K562 (cell line): Measurements from ENCODE around the gene ERO1B. TPM values are rescaled to one million over a fixed set of nuclear protein-coding genes. Genes with fewer than 3 reads are reported as not detected.

Experiments used
- AFF1 ChIP-seq, 2 experiments: fragments of 450-650 bp; IDR thresholded peaks; 2 replicates each; pipeline ENCODE4 v1.6.1; 2018; ENCODE audit warnings: mild to moderate bottlenecking in 2 of 2, low read depth in 1 of 2; ENCODE audit not compliant: partially characterized antibody in 2 of 2
- CREM ChIP-seq: IDR thresholded peaks from 2 replicates; pipeline ENCODE4 v1.6.1; 2014; ENCODE audit warnings: antibody characterized with exemption, low read depth
- CSDE1 ChIP-seq, 2 experiments: fragments of 450-650 bp; IDR thresholded peaks; 2 replicates each; pipeline ENCODE4 v1.6.1; 2016; ENCODE audit warnings: mild to moderate bottlenecking in 1 of 2
- EZH2 ChIP-seq: IDR thresholded peaks from 2 replicates; pipeline ENCODE4 v1.6.1; 2012; ENCODE audit warnings: low read depth, mild to moderate bottlenecking, inconsistent platforms, low read length, borderline replicate concordance
- FOSL1 ChIP-seq: fragments of 200-800 bp; sonication (Bioruptor generic); conservative IDR thresholded peaks from 2 replicates; pipeline ENCODE4 v1.6.1; 2016; ENCODE audit warnings: missing genetic modification characterization, missing compliant biosample characterization
- HBP1 ChIP-seq: fragments of 450-650 bp; formaldehyde crosslinking; IDR thresholded peaks from 2 replicates; pipeline ENCODE4 v1.4.0; 2022; ENCODE audit warnings: missing genetic modification characterization
- HDAC3 ChIP-seq: fragments of 450-650 bp; IDR thresholded peaks from 2 replicates; pipeline ENCODE4 v1.6.1; 2018; ENCODE audit warnings: borderline replicate concordance, mild to moderate bottlenecking, moderate library complexity; ENCODE audit not compliant: partially characterized antibody
- KDM1A ChIP-seq, 2 experiments: fragments of 450-650 bp; IDR thresholded peaks; 2 replicates each; pipeline ENCODE4 v1.6.1; 2016; ENCODE audit warnings: mild to moderate bottlenecking in 2 of 2
- NR1H2 ChIP-seq: sonication (generic); formaldehyde crosslinking; IDR thresholded peaks from 2 replicates; pipeline ENCODE4 v1.4.0; 2020; ENCODE audit warnings: mild to moderate bottlenecking, missing genetic modification reagents
- OTX1 ChIP-seq: fragments of 450-650 bp; formaldehyde crosslinking; IDR thresholded peaks from 2 replicates; pipeline ENCODE4 v1.4.0; 2022; ENCODE audit warnings: mild to moderate bottlenecking
- SREBF2 ChIP-seq: sonication (generic); formaldehyde crosslinking; IDR thresholded peaks from 2 replicates; pipeline ENCODE4 v1.4.0; 2020; ENCODE audit warnings: mild to moderate bottlenecking, missing genetic modification reagents
- TARDBP ChIP-seq: fragments of 450-650 bp; IDR thresholded peaks from 2 replicates; pipeline ENCODE4 v1.6.1; 2016
- TCFL5 ChIP-seq: fragments of 250-450 bp; sonication (Bioruptor Pico); conservative IDR thresholded peaks from 2 replicates; pipeline ENCODE4 v1.6.1; 2021; ENCODE audit warnings: mild to moderate bottlenecking, moderate library complexity, matching md5 sums
- ZNF23 ChIP-seq: fragments of 250-450 bp; sonication (Bioruptor Pico); IDR thresholded peaks from 2 replicates; pipeline ENCODE4 v1.4.0; 2020; ENCODE audit warnings: mild to moderate bottlenecking
- ZNF24 ChIP-seq: fragments of 450-650 bp; IDR thresholded peaks from 2 replicates; pipeline ENCODE4 v1.6.1; 2016
- polyA plus RNA-seq, 8 experiments: library from polyadenylated mRNA; depleted of rRNA in 4 of 8; stranded (reverse) in 5 of 8; unstranded in 3 of 8; fragments of >200 nt; fragmentation: Nextera tagmentation in 2 of 8; fragmentation: Illumina TruSeq in 1 of 8; extraction: Ambion mirVana in 2 of 8; extraction: Trizol in 1 of 8; gene quantifications; 2 replicates each; pipeline versions ENCODE4 v1.2.1 to v1.2.3, GENCODE V29; 2011 to 2014; ENCODE audit warnings: inconsistent platforms in 1 of 8, missing spikeins in 1 of 8
- total RNA-seq, 7 experiments: library from RNA; depleted of rRNA in 6 of 7; stranded (reverse); fragments of >200 nt in 6 of 7; fragmentation: Illumina TruSeq in 2 of 7; extraction: Trizol in 2 of 7; gene quantifications; 2 replicates each; pipeline versions ENCODE4 v1.2.1 to v1.2.3, GENCODE V29; 2011 to 2021; ENCODE audit warnings: low replicate concordance in 1 of 7
- TF ChIP-seq, protein P1 (sequence below): fragments of 450-650 bp; conservative IDR thresholded peaks from 2 replicates; pipeline ENCODE4 v1.6.1; 2016; ENCODE audit warnings: missing genetic modification characterization, low read depth, mild to moderate bottlenecking, control low read depth, missing compliant biosample characterization
- TF ChIP-seq, protein P2 (sequence below): sonication (generic); formaldehyde crosslinking; IDR thresholded peaks from 2 replicates; pipeline ENCODE4 v1.8.0; 2022; ENCODE audit warnings: mild to moderate bottlenecking, missing genetic modification reagents

Gene ERO1B
- total and polyA plus RNA-seq, 9 of the 15 experiments (the other 6 are each of a cell fraction or from before 2014, with no cell fraction given): 0.59 to 6.4 (median 4.2) TPM

GRCh38 chr1:236288620-236288976, 6.8 kb upstream of the ERO1B start (continued):
- TF ChIP-seq AFF1 (IDR thresholded peaks at IDR 0.05; ENCODE audit: low read depth in 1 of 2, partially characterized antibody in 2 of 2) (peak in 1 of 2 experiments; percentile 11), SREBF2 (CRISPR knock-in tag) (no peak), TARDBP (no peak), OTX1 (CRISPR knock-in tag) (0 out of 2 replicates have a peak, but pooled peaks have one; percentile 2), EZH2 (no peak), HDAC3 (peak; percentile 42), CREM (0 out of 2 replicates have a peak, but pooled peaks have one; percentile 8), NR1H2 (CRISPR knock-in tag) (no peak), ZNF23 (CRISPR knock-in tag) (no peak), HBP1 (no peak), FOSL1 (tag) (peak; percentile 38; the same call in 1 of the 2 replicates), TCFL5 (CRISPR knock-in tag) (no peak), ZNF24 (no peak), KDM1A (IDR thresholded peaks at IDR 0.05) (0 out of 4 replicates have a peak, but pooled peaks of 1 of the 2 experiments have one; percentile 11), CSDE1 (IDR thresholded peaks at IDR 0.05) (0 out of 4 replicates have a peak, but pooled peaks of 1 of the 2 experiments have one; percentile 4)
- TF ChIP-seq, protein P1, sequence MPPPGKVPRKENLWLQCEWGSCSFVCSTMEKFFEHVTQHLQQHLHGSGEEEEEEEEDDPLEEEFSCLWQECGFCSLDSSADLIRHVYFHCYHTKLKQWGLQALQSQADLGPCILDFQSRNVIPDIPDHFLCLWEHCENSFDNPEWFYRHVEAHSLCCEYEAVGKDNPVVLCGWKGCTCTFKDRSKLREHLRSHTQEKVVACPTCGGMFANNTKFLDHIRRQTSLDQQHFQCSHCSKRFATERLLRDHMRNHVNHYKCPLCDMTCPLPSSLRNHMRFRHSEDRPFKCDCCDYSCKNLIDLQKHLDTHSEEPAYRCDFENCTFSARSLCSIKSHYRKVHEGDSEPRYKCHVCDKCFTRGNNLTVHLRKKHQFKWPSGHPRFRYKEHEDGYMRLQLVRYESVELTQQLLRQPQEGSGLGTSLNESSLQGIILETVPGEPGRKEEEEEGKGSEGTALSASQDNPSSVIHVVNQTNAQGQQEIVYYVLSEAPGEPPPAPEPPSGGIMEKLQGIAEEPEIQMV (tag): peak; percentile 34; the same call in 1 of the 2 replicates
- TF ChIP-seq, protein P2, sequence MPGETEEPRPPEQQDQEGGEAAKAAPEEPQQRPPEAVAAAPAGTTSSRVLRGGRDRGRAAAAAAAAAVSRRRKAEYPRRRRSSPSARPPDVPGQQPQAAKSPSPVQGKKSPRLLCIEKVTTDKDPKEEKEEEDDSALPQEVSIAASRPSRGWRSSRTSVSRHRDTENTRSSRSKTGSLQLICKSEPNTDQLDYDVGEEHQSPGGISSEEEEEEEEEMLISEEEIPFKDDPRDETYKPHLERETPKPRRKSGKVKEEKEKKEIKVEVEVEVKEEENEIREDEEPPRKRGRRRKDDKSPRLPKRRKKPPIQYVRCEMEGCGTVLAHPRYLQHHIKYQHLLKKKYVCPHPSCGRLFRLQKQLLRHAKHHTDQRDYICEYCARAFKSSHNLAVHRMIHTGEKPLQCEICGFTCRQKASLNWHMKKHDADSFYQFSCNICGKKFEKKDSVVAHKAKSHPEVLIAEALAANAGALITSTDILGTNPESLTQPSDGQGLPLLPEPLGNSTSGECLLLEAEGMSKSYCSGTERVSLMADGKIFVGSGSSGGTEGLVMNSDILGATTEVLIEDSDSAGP (CRISPR knock-in tag): no peak
- TF ChIP-seq, all 486 proteins: peak for 12
